Measurements from ENCODE around the gene IER5L. TPM values are rescaled to one million over a fixed set of nuclear protein-coding genes. Genes with fewer than 3 reads are reported as not detected.
A peak's percentile ranks its signal among the peaks of the same experiment; 100 is the strongest.

Gene IER5L
- total RNA-seq, 1 donor from 2014 or later: 33.8 TPM

- no peak for DNase-seq (ENCODE audit: low spot score in 2 of 2)
- FAIRE-seq: no peak
Observed at GRCh38 chr9:129182625-129183494, 4.8 kb upstream of the IER5L start.

GRCh38 chr9:129182122-129182521 is 4.1 kb upstream of the IER5L start:
- no peak for FAIRE-seq
- no peak for DNase-seq (ENCODE audit: low spot score in 2 of 2)

- FAIRE-seq: no peak
Observed at GRCh38 chr9:129181246-129181645, 3.2 kb upstream of the IER5L start.

GRCh38 chr9:129178568-129179382 is 714 bp upstream of the IER5L start:
- DNase-seq (ENCODE audit: low spot score in 2 of 2) (no peak), FAIRE-seq (no peak)

More at GRCh38 chr9:129181246-129181645, 3.2 kb upstream of the IER5L start:
- DNase-seq (ENCODE audit: low spot score in 2 of 2): no peak

GRCh38 chr9:129177443-129177790 is 644 bp downstream of the IER5L start:
- peak in 1 of 2 donors; percentile 74 for DNase-seq (ENCODE audit: low spot score in 2 of 2)
- FAIRE-seq: no peak

- DNase-seq (ENCODE audit: low spot score in 2 of 2) (peak in 1 of 2 donors; percentile 52), FAIRE-seq (no peak)
Observed at GRCh38 chr9:129176701-129177442, 1.2 kb downstream of the IER5L start.

- FAIRE-seq (no peak), DNase-seq (ENCODE audit: low spot score in 2 of 2) (peak; percentile 68 to 74)
Observed at GRCh38 chr9:129175825-129176633, 2.0 kb downstream of the IER5L start.

GRCh38 chr9:129175515-129175824 is 2.6 kb downstream of the IER5L start:
- DNase-seq (ENCODE audit: low spot score in 2 of 2): no peak
- no peak for FAIRE-seq

GRCh38 chr9:129174724-129175514 is 3.1 kb downstream of the IER5L start:
- FAIRE-seq: no peak
- peak; percentile 78 to 81 for DNase-seq (ENCODE audit: low spot score in 2 of 2)

GRCh38 chr9:129174102-129174723 is 3.8 kb downstream of the IER5L start:
- FAIRE-seq (no peak), DNase-seq (ENCODE audit: low spot score in 2 of 2) (peak; percentile 88 to 93)

- FAIRE-seq (no peak), DNase-seq (ENCODE audit: low spot score in 2 of 2) (no peak)
Observed at GRCh38 chr9:129173296-129174101, 4.6 kb downstream of the IER5L start.

- DNase-seq (ENCODE audit: low spot score in 2 of 2): no peak
Observed at GRCh38 chr9:129172816-129173215, 5.2 kb downstream of the IER5L start.

GRCh38 chr9:129171993-129172751 is 5.9 kb downstream of the IER5L start:
- no peak for FAIRE-seq
- DNase-seq (ENCODE audit: low spot score in 2 of 2): no peak

More at GRCh38 chr9:129172816-129173215, 5.2 kb downstream of the IER5L start:
- no peak for FAIRE-seq

GRCh38 chr9:129170229-129170628 is 7.8 kb downstream of the IER5L start:
- FAIRE-seq (no peak), DNase-seq (ENCODE audit: low spot score in 2 of 2) (no peak)

GRCh38 chr9:129166623-129167557 is 11.2 kb downstream of the IER5L start:
- DNase-seq (ENCODE audit: low spot score in 2 of 2): peak in 1 of 2 donors; percentile 75
- FAIRE-seq: no peak

- FAIRE-seq (no peak), DNase-seq (ENCODE audit: low spot score in 2 of 2) (no peak)
Observed at GRCh38 chr9:129165198-129165597, 12.9 kb downstream of the IER5L start.

Measured in frontal cortex (tissue), 4 donors.